Eye (tissue), 1 donor: ENCODE measurements around the gene CXCL11.
A peak's percentile ranks its signal among the peaks of the same experiment; 100 is the strongest.
"Not testable (repeated sequence)": the region's sequence is repeated elsewhere in the genome, so short reads cannot be mapped to it uniquely, and the experiment has no call there.

ENCODE experiments used
- DNase-seq: peaks from one replicate; pipeline ENCODE4 v3.0.0-alpha.2; 2015

Gene CXCL11

GRCh38 chr4:76042241-76042998 is 6.5 kb upstream of the CXCL11 start:
- DNase-seq = not testable (repeated sequence)

- no peak for DNase-seq
Observed at GRCh38 chr4:76036855-76037254, 985 bp upstream of the CXCL11 start.

GRCh38 chr4:76035141-76035540 is 729 bp downstream of the CXCL11 start:
- no peak for DNase-seq

GRCh38 chr4:76029300-76029699 is 6.6 kb downstream of the CXCL11 start:
- no peak for DNase-seq

GRCh38 chr4:76028350-76028765 is 7.5 kb downstream of the CXCL11 start:
- peak; percentile 35 for DNase-seq

GRCh38 chr4:76024065-76024464 is 11.8 kb downstream of the CXCL11 start:
- DNase-seq = no peak

GRCh38 chr4:76023389-76023788 is 12.5 kb downstream of the CXCL11 start, which contains the start of gene CXCL10:
TSS of gene CXCL10 (minus strand) at chr4:76023497. CDS start at chr4:76023431, 66 bp downstream.
- DNase-seq = no peak

GRCh38 chr4:76022677-76023076 is 13.2 kb downstream of the CXCL11 start:
- no peak for DNase-seq

- DNase-seq = no peak
Observed at GRCh38 chr4:76022031-76022430, 13.8 kb downstream of the CXCL11 start.

GRCh38 chr4:76017056-76017686 is 18.7 kb downstream of the CXCL11 start:
- no peak for DNase-seq

GRCh38 chr4:76016393-76016792 is 19.5 kb downstream of the CXCL11 start:
- no peak for DNase-seq

GRCh38 chr4:76013540-76013939 is 22.3 kb downstream of the CXCL11 start:
- DNase-seq = no peak

- no peak for DNase-seq
Observed at GRCh38 chr4:76012388-76012801, 23.5 kb downstream of the CXCL11 start.

- DNase-seq = peak; percentile 53
Observed at GRCh38 chr4:76011700-76012387, 24.0 kb downstream of the CXCL11 start.

- DNase-seq = no peak
Observed at GRCh38 chr4:76011018-76011670, 24.7 kb downstream of the CXCL11 start.

GRCh38 chr4:76010576-76010975 is 25.3 kb downstream of the CXCL11 start:
- DNase-seq = no peak

- no peak for DNase-seq
Observed at GRCh38 chr4:76009311-76009710, 26.6 kb downstream of the CXCL11 start.

- no peak for DNase-seq
Observed at GRCh38 chr4:76007089-76007862, 28.6 kb downstream of the CXCL11 start, which contains the start of gene CXCL9. TSS of gene CXCL9 (minus strand) at chr4:76007509. CDS start at chr4:76007449, 60 bp downstream.

- no peak for DNase-seq
Observed at GRCh38 chr4:76003620-76004019, 32.2 kb downstream of the CXCL11 start.

- no peak for DNase-seq
Observed at GRCh38 chr4:76003035-76003434, 32.8 kb downstream of the CXCL11 start.

GRCh38 chr4:76002176-76002575 is 33.7 kb downstream of the CXCL11 start:
- no peak for DNase-seq

- DNase-seq = no peak
Observed at GRCh38 chr4:76001700-76002099, 34.2 kb downstream of the CXCL11 start.
